ENCODE results near the gene SCRT2.
"Not testable (repeated sequence)": the region's sequence is repeated elsewhere in the genome, so short reads cannot be mapped to it uniquely, and the experiment has no call there.

Gene SCRT2

GRCh38 chr20:701401-702129 is 26.0 kb upstream of the SCRT2 start:
- no peak for DNase-seq (ENCODE audit: low read depth in 3 of 3)

GRCh38 chr20:699811-700338 is 24.3 kb upstream of the SCRT2 start:
- no peak for DNase-seq (ENCODE audit: low read depth in 3 of 3)

- DNase-seq (ENCODE audit: low read depth in 3 of 3): no peak
Measured at GRCh38 chr20:699342-699741, 23.7 kb upstream of the SCRT2 start.

GRCh38 chr20:698276-698675 is 22.7 kb upstream of the SCRT2 start:
- no peak for DNase-seq (ENCODE audit: low read depth in 3 of 3)

GRCh38 chr20:697826-698225 is 22.2 kb upstream of the SCRT2 start:
- no peak for DNase-seq (ENCODE audit: low read depth in 3 of 3)

GRCh38 chr20:695165-695866 is 19.7 kb upstream of the SCRT2 start:
- DNase-seq (ENCODE audit: low read depth in 3 of 3): no peak

GRCh38 chr20:694496-694895 is 18.9 kb upstream of the SCRT2 start:
- no peak for DNase-seq (ENCODE audit: low read depth in 3 of 3)

GRCh38 chr20:693786-694185 is 18.2 kb upstream of the SCRT2 start:
- not testable (repeated sequence) for DNase-seq (ENCODE audit: low read depth in 3 of 3)

- no peak for DNase-seq (ENCODE audit: low read depth in 3 of 3)
Measured at GRCh38 chr20:692044-692443, 16.4 kb upstream of the SCRT2 start.

- no peak for DNase-seq (ENCODE audit: low read depth in 3 of 3)
Measured at GRCh38 chr20:689947-690346, 14.3 kb upstream of the SCRT2 start.

- no peak for DNase-seq (ENCODE audit: low read depth in 3 of 3)
Measured at GRCh38 chr20:689348-689747, 13.7 kb upstream of the SCRT2 start.

- DNase-seq (ENCODE audit: low read depth in 3 of 3): no peak
Measured at GRCh38 chr20:688809-689212, 13.2 kb upstream of the SCRT2 start.

GRCh38 chr20:687468-688203 is 12.0 kb upstream of the SCRT2 start:
- no peak for DNase-seq (ENCODE audit: low read depth in 3 of 3)

- no peak for DNase-seq (ENCODE audit: low read depth in 3 of 3)
Measured at GRCh38 chr20:684676-685319, 9.2 kb upstream of the SCRT2 start.

GRCh38 chr20:682123-682522 is 6.5 kb upstream of the SCRT2 start:
- DNase-seq (ENCODE audit: low read depth in 3 of 3): no peak

GRCh38 chr20:680638-681187 is 5.1 kb upstream of the SCRT2 start:
- DNase-seq (ENCODE audit: low read depth in 3 of 3): no peak

GRCh38 chr20:677957-678356 is 2.4 kb upstream of the SCRT2 start:
- no peak for DNase-seq (ENCODE audit: low read depth in 3 of 3)

GRCh38 chr20:676967-677366 is 1.4 kb upstream of the SCRT2 start:
- DNase-seq (ENCODE audit: low read depth in 3 of 3): no peak

- no peak for DNase-seq (ENCODE audit: low read depth in 3 of 3)
Measured at GRCh38 chr20:676315-676937, 824 bp upstream of the SCRT2 start.

GRCh38 chr20:675033-675452 is 559 bp downstream of the SCRT2 start:
- no peak for DNase-seq (ENCODE audit: low read depth in 3 of 3)

GRCh38 chr20:673603-674001 is 2.0 kb downstream of the SCRT2 start:
- no peak for DNase-seq (ENCODE audit: low read depth in 3 of 3)
